HG03045 (cell line): Measurements from ENCODE around the gene PMFBP1.
"Not testable (repeated sequence)": the region's sequence is repeated elsewhere in the genome, so short reads cannot be mapped to it uniquely, and the experiment has no call there.

Experiments used
- ATAC-seq: cut with Tn5 transposase; IDR thresholded peaks from one replicate; pipeline ENCODE4 v1.9.1; 2021; ENCODE audit warnings: mild to moderate bottlenecking, moderate library complexity; ENCODE audit not compliant: unreplicated experiment

The PMFBP1 gene

GRCh38 chr16:72109300-72109699 is 62.7 kb downstream of the PMFBP1 start:
- ATAC-seq: no peak

GRCh38 chr16:72108353-72109102 is 63.4 kb downstream of the PMFBP1 start:
- no peak for ATAC-seq

- ATAC-seq: no peak
Measured at GRCh38 chr16:72107371-72107770, 64.6 kb downstream of the PMFBP1 start.

- no peak for ATAC-seq
Measured at GRCh38 chr16:72105978-72106377, 66.0 kb downstream of the PMFBP1 start.

- no peak for ATAC-seq
Measured at GRCh38 chr16:72104905-72105304, 67.0 kb downstream of the PMFBP1 start.

- ATAC-seq: no peak
Measured at GRCh38 chr16:72101195-72101594, 70.8 kb downstream of the PMFBP1 start.

GRCh38 chr16:72099377-72099818 is 72.6 kb downstream of the PMFBP1 start:
- no peak for ATAC-seq

GRCh38 chr16:72098936-72099335 is 73.0 kb downstream of the PMFBP1 start:
- ATAC-seq: no peak

GRCh38 chr16:72094266-72094610 is 77.7 kb downstream of the PMFBP1 start:
- ATAC-seq: no peak

- ATAC-seq: peak; percentile 97
Measured at GRCh38 chr16:72093448-72094265, 78.3 kb downstream of the PMFBP1 start, which contains the start of the genes DHX38 and TXNL4B. Gene DHX38, plus strand, starts transcription at chr16:72093847. Its CDS starts 2,311 bp downstream, at chr16:72096158. Gene TXNL4B, minus strand, starts transcription at chr16:72093620. Its CDS starts 2,871 bp downstream, at chr16:72090749.

- no peak for ATAC-seq
Measured at GRCh38 chr16:72092832-72093447, 79.0 kb downstream of the PMFBP1 start.

GRCh38 chr16:72091217-72091616 is 80.7 kb downstream of the PMFBP1 start:
- ATAC-seq: no peak

- no peak for ATAC-seq
Measured at GRCh38 chr16:72085002-72085401, 87.0 kb downstream of the PMFBP1 start.

GRCh38 chr16:72084445-72084844 is 87.5 kb downstream of the PMFBP1 start:
- ATAC-seq: no peak

GRCh38 chr16:72083778-72084404 is 88.1 kb downstream of the PMFBP1 start:
- no peak for ATAC-seq

GRCh38 chr16:72076991-72077706 is 94.8 kb downstream of the PMFBP1 start:
- ATAC-seq: not testable (repeated sequence)

- not testable (repeated sequence) for ATAC-seq
Measured at GRCh38 chr16:72075067-72075466, 96.9 kb downstream of the PMFBP1 start.

GRCh38 chr16:72073560-72074230 is 98.3 kb downstream of the PMFBP1 start:
- ATAC-seq: no peak

- ATAC-seq: no peak
Measured at GRCh38 chr16:72072514-72073342, 99.2 kb downstream of the PMFBP1 start.
